Activated T-cell treated with anti-CD3 and anti-CD28 coated beads for 1 hour (primary cell): ENCODE data around the gene ZNF3.

Experiments used
- DNase-seq: peaks from one replicate; pipeline ENCODE4 v3.0.0-alpha.2; 2020; ENCODE audit warnings: low read depth

Gene ZNF3

DNA sequence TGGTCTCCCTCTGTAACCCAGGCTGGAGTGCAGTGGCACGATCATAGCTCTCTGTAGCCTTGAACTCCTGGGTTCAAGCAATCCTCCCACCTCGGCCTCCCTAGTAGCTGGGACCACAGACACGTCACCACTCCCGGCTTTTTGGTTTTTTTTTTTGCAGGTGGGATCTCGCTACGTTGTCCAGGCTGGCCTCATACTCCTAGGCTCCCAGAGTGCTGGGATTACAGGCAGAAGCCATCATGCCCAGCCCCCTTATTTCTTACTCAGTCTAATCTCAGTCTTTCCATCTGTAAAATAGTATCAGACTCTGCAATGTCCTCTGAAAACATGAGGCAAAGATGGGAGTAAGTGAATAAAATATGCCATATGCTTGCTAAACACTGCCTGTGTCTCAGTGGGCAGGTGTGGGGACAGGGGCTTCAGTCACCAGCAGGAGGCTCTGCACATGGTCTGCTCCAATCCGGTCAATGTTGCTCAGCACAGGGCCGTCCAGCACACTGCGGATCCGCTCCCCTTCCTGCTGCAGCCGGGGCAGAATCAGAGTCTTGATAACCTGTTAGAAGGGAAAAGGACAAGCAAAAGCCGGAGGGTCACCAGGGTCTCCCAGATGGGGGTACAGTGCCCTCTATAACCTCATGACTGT lies 28.1 kb upstream of the ZNF3 start:
- DNase-seq = no peak

DNA sequence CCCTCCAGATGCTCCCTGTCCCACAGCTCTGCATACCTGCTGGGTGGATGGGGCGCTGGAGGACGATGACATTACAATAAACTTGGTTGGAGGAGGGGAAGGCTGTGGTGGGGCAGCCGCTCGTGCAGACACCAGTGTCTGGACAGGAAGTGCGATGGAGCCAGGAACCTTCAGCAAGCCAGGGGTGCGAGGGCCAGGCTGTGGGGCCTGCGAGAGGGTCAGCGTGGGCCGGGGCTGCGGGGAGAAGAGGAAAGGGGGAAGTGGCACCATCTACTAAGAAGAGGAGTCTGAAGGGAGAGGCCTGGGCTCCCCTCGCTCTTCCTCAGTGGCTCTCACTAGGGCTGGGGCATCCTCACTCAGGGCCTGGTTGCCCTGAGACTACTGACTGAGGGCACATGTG lies 26.4 kb upstream of the ZNF3 start:
- DNase-seq = no peak

DNA sequence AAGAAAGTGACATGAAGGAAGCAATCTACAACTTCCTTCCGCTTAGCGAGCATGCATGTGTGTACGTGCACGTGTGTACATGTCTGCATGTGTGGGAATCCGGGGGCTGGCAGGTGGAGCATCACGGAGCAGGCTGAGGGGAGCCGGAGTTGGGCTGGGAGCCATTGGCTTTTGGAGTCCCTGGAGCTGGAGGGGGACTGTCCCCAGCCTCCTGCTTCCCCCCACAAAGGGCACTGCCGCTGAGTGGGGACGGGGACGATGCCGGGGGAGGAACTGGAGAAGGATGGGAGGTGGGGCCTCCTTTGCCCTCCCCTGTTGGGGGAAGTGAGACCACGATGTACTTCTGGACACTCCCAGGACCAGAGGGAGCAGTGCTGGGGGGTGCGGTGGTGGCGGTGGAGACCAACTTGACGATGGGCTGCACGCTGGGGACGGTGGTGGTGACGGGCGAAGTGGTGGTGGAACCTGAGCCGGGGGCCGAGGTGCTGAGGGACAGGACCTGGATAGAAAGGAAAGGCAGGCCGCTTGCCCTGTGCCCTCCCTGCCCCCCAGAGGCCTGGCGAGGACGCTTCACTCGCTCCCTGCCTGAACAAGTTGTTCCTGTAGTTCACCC lies 25.7 kb upstream of the ZNF3 start:
- DNase-seq = no peak

DNA sequence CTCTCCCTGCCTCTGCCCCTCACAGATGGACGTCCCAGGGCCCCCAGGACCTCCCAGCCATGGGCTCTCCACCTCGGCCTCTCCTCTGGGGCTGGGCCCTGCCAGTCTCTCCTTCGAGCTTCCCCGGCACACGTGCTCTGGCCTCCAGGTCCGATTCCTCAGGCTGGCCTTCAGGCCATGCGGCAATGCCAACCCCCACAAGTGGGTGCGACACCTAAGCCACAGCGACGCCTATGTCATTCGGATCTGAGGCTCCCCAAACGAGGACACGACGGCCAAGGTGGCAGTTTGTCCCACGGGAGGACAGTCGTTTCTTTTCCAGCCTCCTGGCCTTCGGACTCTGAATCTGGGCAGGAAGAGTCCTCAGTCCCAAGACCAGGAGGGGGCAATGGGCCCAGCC lies 25.1 kb upstream of the ZNF3 start:
- DNase-seq = no peak

GRCh38 chr7:100105534-100105933 lies 24.0 kb upstream of the ZNF3 start:
- no peak for DNase-seq

DNA sequence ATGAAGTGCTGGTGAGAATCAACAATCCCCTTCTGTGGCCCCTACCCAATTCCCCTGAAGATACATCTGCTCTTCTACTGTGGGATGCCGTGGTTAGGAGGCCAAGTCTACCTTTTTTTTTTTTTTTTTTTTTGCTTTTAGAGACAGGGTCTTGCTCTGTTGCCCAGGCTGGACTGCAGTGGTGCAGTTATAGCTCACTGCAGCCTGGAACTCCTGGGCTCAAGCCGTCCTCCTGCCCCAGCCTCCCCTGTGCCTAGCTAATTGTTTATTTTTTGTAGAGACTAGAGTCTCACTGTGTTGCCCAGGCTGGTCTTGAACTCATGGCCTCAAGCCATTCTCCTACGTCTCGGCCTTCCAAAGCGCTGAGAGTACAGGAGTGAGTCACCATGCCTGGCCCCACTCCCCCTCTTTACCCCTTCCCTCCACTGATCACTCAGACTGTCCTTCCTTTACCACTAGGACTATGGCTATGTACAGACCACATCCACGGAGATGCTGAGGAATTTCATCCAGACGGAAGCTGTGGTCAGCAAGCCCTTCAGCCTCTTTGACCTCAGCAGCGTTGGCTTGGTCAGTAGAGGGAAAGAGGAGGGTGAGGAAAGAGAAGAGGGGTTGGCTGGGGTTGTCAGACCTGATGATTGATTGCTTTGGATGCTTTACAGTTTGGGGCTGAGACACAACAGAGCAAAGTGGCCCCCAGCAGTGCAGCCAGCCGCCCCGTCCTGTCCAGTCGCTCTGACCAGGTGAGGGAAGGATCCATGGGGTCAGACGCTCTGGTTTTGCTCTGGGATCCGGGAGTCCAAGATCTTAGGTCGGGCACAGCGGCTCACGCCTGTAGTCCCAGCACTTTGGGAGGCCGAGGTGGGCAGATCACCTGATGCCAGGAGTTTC lies 21.7 kb upstream of the ZNF3 start:
- no peak for DNase-seq

GRCh38 chr7:100101016-100101862 lies 19.7 kb upstream of the ZNF3 start, which contains the start of the genes AP4M1 and MCM7:
TSS of gene AP4M1 (plus strand) at chr7:100101643. CDS start at chr7:100101715, 72 bp downstream.
TSS of gene MCM7 (minus strand) at chr7:100101397. CDS start at chr7:100101294, 103 bp downstream.
- DNase-seq = peak; percentile 92

DNA sequence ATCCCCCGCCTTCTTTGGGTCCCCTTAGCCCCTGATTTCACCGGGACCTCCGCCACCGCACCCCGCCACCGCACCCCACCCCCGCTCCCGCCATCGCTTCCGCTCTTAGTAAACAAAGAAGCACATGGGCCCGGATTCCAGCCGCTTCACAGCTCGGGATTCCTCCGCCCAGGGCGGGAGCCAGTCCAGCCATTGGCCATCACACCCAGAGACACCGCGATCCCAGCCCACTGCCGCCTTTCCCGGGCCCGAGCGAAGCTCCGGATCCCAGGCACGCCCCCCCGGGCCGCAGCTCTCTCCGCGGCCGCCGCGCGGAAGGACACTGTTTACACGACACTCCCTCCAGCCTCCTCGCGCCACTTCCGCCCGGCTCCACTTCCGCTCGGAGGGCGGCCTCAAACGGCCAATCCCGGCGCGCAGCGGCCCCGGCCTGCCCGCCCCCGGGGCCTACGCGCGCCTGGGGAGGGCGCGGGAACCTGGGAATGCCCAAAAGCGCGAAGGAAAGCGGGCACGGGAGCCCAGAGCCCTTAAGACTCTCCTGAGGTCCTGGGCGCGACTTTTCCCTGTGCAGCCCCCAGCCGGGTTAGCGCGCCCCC lies 19.0 kb upstream of the ZNF3 start:
- DNase-seq = peak; percentile 75

- no peak for DNase-seq
These were observed 17.9 kb upstream of the ZNF3 start for GRCh38 chr7:100099452-100099851.

- DNase-seq = no peak
These were observed 17.4 kb upstream of the ZNF3 start for GRCh38 chr7:100098913-100099312.

DNA sequence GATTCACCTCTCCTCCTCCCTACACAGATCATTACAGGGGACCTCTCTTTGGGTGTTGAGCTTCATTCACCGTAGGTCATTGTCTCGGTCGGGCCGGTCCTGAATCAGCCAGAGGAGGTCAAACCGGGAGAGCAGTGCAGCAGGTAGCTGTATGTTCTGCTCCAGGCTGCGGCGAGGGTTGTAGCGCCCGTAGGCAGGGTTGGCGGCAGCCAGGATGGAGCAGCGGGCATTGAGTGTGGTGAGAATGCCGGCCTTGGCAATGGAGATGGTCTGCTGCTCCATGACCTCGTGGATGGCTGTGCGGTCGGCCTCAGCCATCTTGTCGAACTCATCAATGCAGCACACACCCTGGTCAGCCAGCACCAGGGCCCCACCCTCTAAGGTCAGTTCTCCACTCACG lies 14.2 kb upstream of the ZNF3 start:
- DNase-seq = no peak

DNA sequence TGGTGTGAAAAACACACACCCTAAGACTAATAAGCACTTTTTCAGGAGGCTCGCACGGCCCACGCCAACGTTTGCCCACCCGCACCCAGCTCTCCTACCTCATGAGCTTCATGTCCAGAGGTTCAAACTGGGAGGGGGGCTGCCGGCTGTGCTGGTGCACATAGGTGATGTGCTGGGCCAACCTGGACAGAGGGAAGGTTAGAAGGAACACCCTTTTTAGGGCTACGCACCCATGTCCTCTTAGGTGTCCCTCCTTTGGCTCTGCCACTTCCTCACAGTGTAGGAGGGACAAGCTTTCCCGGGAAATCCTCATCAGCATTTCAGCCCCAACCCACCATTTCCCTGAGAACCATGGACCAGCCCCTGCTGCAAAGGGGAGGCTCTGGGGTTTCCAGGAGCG lies 13.8 kb upstream of the ZNF3 start:
- no peak for DNase-seq

DNA sequence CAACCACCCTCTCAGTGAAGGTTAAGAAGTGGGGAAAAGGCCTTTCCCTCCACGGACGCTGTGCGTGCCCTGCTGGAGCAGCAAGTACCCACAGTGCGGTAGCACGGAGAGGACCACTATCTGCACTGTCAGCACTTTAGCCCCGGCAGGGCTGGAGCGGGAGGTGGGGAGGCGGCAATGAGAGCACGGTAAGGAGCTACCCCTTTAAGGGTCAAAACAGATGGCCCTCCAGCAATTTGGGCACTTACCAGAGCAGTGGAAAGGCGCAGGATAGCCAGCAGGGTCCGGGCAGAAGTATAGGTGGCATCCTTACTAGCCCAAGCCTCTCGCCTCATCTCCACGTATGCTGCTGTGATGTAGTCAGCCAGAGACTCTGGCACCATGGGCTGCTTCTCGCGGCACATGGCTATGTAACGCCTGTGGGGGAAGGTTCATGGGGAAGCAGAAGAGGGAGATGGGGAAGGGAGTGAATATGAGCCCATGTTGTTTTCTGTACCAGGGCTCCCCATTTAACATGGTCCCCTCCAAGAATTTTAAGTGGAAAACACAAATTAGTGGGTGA lies 12.5 kb upstream of the ZNF3 start:
- DNase-seq = no peak

- DNase-seq = no peak
These were observed 12.0 kb upstream of the ZNF3 start for GRCh38 chr7:100093498-100093897.

DNA sequence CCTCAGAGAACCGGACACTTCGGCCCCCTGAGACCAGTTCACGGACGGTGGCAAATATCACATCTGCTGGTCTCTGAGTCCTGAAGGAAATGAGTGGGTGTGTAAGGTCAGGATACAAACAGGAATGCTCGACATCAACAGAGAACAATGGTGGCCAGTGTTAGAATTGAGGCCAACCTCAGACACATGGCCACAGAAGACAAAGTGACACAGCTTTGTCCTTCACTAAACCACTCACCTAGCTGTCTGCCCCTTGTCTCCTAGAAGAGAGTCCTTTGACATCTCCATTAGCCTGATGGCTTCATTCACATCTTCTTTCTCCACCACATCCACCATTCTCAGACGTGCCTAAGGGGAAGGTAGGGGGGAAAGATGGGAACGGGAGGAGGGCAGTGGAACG lies 11.5 kb upstream of the ZNF3 start:
- no peak for DNase-seq

GRCh38 chr7:100091411-100092181 lies 10.1 kb upstream of the ZNF3 start:
- no peak for DNase-seq

GRCh38 chr7:100090527-100091410 lies 9.2 kb upstream of the ZNF3 start:
- DNase-seq = no peak

- no peak for DNase-seq
These were observed 8.1 kb upstream of the ZNF3 start for GRCh38 chr7:100089458-100090196.
